ENCODE measurements around the gene IFT81.

GRCh38 chr12:110115675-110116074, 8.5 kb upstream of the IFT81 start:
- TF ChIP-seq TAF1 (IDR thresholded peaks at IDR 0.05; ENCODE audit: borderline replicate concordance, low read depth, low read length) = no peak
- no peak for TF ChIP-seq POLR2AphosphoS5 (IDR thresholded peaks at IDR 0.05; ENCODE audit: low read depth, low read length)
- TF ChIP-seq POLR2A (IDR thresholded peaks at IDR 0.05; ENCODE audit: low read depth, low read length) = no peak

Measured in GM12892 (cell line).